Measurements from ENCODE around the gene CUEDC1. TPM values are rescaled to one million over a fixed set of nuclear protein-coding genes. Genes with fewer than 3 reads are reported as not detected.
A peak's percentile ranks its signal among the peaks of the same experiment; 100 is the strongest.

Gene CUEDC1
- total RNA-seq, 1 experiment from 2014 or later = 61.4 TPM

- Histone ChIP-seq H3K4me2 (peak overlapping the region; percentile 58), H3K9me3 (ENCODE audit: insufficient read depth, low read depth) (no peaks in the 10 kb centered on the region), H3K4me3 (no peak overlapping the region), H3K9me2 (ENCODE audit: insufficient read depth) (no peaks in the 10 kb centered on the region), H3F3A (ENCODE audit: insufficient read depth, low read depth) (peaks cover 43% of the 10 kb centered on the region), H4K20me1 (ENCODE audit: insufficient read depth) (no peaks in the 10 kb centered on the region), H3K27ac (peak overlapping the region; percentile 53), H3K4me1 (replicated peaks; ENCODE audit: insufficient read depth) (peaks cover 45% of the 10 kb centered on the region), H3K27me3 (ENCODE audit: insufficient read depth, low read depth) (no peaks in the 10 kb centered on the region), H3K79me2 (ENCODE audit: low read depth) (peaks cover 35% of the 10 kb centered on the region), H3K36me3 (ENCODE audit: low read depth) (no peaks in the 10 kb centered on the region), H2AFZ (no peak overlapping the region)
- ChIA-PET POLR2A (ENCODE audit: unreplicated experiment) (interaction anchor here (0.5 to 1.2 kb wide), 4 partner anchors 11 to 217 kb away, joined by 3 to 25 read pairs (median 6); no protein-coding TSS in a partner anchor), CTCF (interaction anchor here (0.5 to 1.1 kb wide), 5 partner anchors 11 to 1068 kb away, joined by 3 to 6 read pairs (median 4); no protein-coding TSS in a partner anchor)
- DNase-seq = peak; percentile 58 to 61
- TF ChIP-seq EZH2 (IDR thresholded peaks at IDR 0.05; ENCODE audit: low read depth) (no peak), CTCF (conservative IDR thresholded peaks at IDR 0.05) (no peak)
- intact Hi-C loops (cut with micrococcal nuclease; ENCODE audit: unreplicated experiment) = no loop called here
- BruUV-seq (replicated peaks) = no TSS peak
Observed at GRCh38 chr17:57935833-57936807, 19.1 kb downstream of the CUEDC1 start.

GRCh38 chr17:57931488-57932137 is 23.6 kb downstream of the CUEDC1 start:
- peaks cover 36% of the 10 kb centered on the region for H3K4me1 ChIP-seq (replicated peaks; ENCODE audit: insufficient read depth)

More at GRCh38 chr17:57931488-57932137, 23.6 kb downstream of the CUEDC1 start:
- intact Hi-C loops (cut with micrococcal nuclease; ENCODE audit: unreplicated experiment) = no loop called here
- ChIA-PET CTCF (no interaction called here), POLR2A (ENCODE audit: unreplicated experiment) (interaction anchor here (0.6 to 0.7 kb wide), 3 partner anchors 21 to 30 kb away, joined by 3 to 7 read pairs (median 5); no protein-coding TSS in a partner anchor)
- Histone ChIP-seq H3K9me3 (ENCODE audit: insufficient read depth, low read depth) (no peaks in the 10 kb centered on the region), H2AFZ (no peak overlapping the region), H3F3A (ENCODE audit: insufficient read depth, low read depth) (peaks cover 28% of the 10 kb centered on the region), H3K4me3 (no peak overlapping the region), H3K27me3 (ENCODE audit: insufficient read depth, low read depth) (no peaks in the 10 kb centered on the region), H3K36me3 (ENCODE audit: low read depth) (no peaks in the 10 kb centered on the region), H3K9me2 (ENCODE audit: insufficient read depth) (no peaks in the 10 kb centered on the region), H4K20me1 (ENCODE audit: insufficient read depth) (no peaks in the 10 kb centered on the region), H3K79me2 (ENCODE audit: low read depth) (peaks cover 11% of the 10 kb centered on the region; the same call in 1 of the 2 replicates), H3K27ac (no peak overlapping the region), H3K4me2 (no peak overlapping the region)
- no peak for TF ChIP-seq CTCF (conservative IDR thresholded peaks at IDR 0.05)
- no peak for TF ChIP-seq EZH2 (IDR thresholded peaks at IDR 0.05; ENCODE audit: low read depth)
- DNase-seq = no peak
- BruUV-seq (replicated peaks) = no TSS peak

All from PC-9 (cell line).